WTC11 (cell line): Measurements from ENCODE around the gene KRT5. TPM values are rescaled to one million over a fixed set of nuclear protein-coding genes. Genes with fewer than 3 reads are reported as not detected.

ENCODE experiments used
- ATAC-seq: fragments of 200-7000 bp; cut with Tn5 transposase; 2 replicates; pipeline ENCODE4 v1.10.0; 2021; ENCODE audit warnings: mild to moderate bottlenecking, moderate library complexity
- CTCF ChIA-PET: fragments of 300-600 bp; sonication (Branson Sonifier 250); formaldehyde crosslinking; loops from one replicate; lab custom pipeline; 2021; ENCODE audit warnings: antibody characterized with exemption; lab: Charles Lee
- POLR2A ChIA-PET: fragments of 350-600 bp; sonication (Branson Sonifier 250); formaldehyde crosslinking; loops from one replicate; lab custom pipeline; 2021; ENCODE audit warnings: antibody characterized with exemption; lab: Charles Lee
- DNase-seq: peaks from one replicate; pipeline ENCODE4 v3.0.0; 2021; ENCODE audit warnings: low spot score
- H3K27ac Mint-ChIP-seq: 2 replicates; pipeline ENCODE4 v1.8.0; 2021; ENCODE audit warnings: mixed read lengths
- H3K27me3 Mint-ChIP-seq: 2 replicates; pipeline ENCODE4 v1.8.0; 2021; ENCODE audit warnings: low read depth, mild to moderate bottlenecking, moderate library complexity, mixed read lengths
- H3K36me3 Mint-ChIP-seq: 2 replicates; pipeline ENCODE4 v1.8.0; 2021; ENCODE audit warnings: mixed read lengths
- H3K4me1 Mint-ChIP-seq: 2 replicates; pipeline ENCODE4 v1.8.0; 2022; ENCODE audit warnings: mixed read lengths
- H3K4me3 Mint-ChIP-seq: 2 replicates; pipeline ENCODE4 v1.8.0; 2021; ENCODE audit warnings: mild to moderate bottlenecking, moderate library complexity, mixed read lengths
- H3K9me3 Mint-ChIP-seq: 2 replicates; pipeline ENCODE4 v1.8.0; 2021; ENCODE audit warnings: mixed read lengths
- CBFB ChIP-seq: sonication (generic); formaldehyde crosslinking; IDR thresholded peaks from 2 replicates; pipeline ENCODE4 v1.8.1; 2022; ENCODE audit warnings: mild to moderate bottlenecking, low read depth, missing genetic modification reagents
- ETV6 ChIP-seq: sonication (generic); formaldehyde crosslinking; IDR thresholded peaks from 2 replicates; pipeline ENCODE4 v1.8.1; 2022; ENCODE audit warnings: mild to moderate bottlenecking, missing genetic modification reagents
- FOXJ3 ChIP-seq: sonication (generic); formaldehyde crosslinking; IDR thresholded peaks from 2 replicates; pipeline ENCODE4 v1.9.0; 2021; ENCODE audit warnings: missing genetic modification reagents, mild to moderate bottlenecking, borderline replicate concordance
- HMGA2 ChIP-seq: fragments of 250-450 bp; sonication (Bioruptor Pico); IDR thresholded peaks from 2 replicates; pipeline ENCODE4 v1.4.0; 2021; ENCODE audit warnings: mild to moderate bottlenecking, moderate library complexity
- KAT7 ChIP-seq: sonication (generic); formaldehyde crosslinking; IDR thresholded peaks from 2 replicates; pipeline ENCODE4 v1.8.1; 2023; ENCODE audit warnings: missing genetic modification reagents, mild to moderate bottlenecking, borderline replicate concordance
- NR2C2 ChIP-seq: sonication (generic); formaldehyde crosslinking; IDR thresholded peaks from 2 replicates; pipeline ENCODE4 v1.8.0; 2022; ENCODE audit warnings: mild to moderate bottlenecking, missing genetic modification reagents
- RORB ChIP-seq: fragments of 250-450 bp; sonication (Bioruptor Pico); IDR thresholded peaks from 2 replicates; pipeline ENCODE4 v1.9.0; 2021; ENCODE audit warnings: mild to moderate bottlenecking
- SMAD3 ChIP-seq: sonication (generic); formaldehyde crosslinking; IDR thresholded peaks from 2 replicates; pipeline ENCODE4 v1.8.0; 2022; ENCODE audit warnings: missing genetic modification reagents, mild to moderate bottlenecking, borderline replicate concordance
- SOX15 ChIP-seq: fragments of 250-450 bp; sonication (Bioruptor Pico); IDR thresholded peaks from 2 replicates; pipeline ENCODE4 v1.9.0; 2021; ENCODE audit warnings: mild to moderate bottlenecking
- TCF7 ChIP-seq: sonication (generic); formaldehyde crosslinking; IDR thresholded peaks from 2 replicates; pipeline ENCODE4 v1.8.0; 2022; ENCODE audit warnings: mild to moderate bottlenecking, low read depth, missing genetic modification reagents, moderate library complexity
- TEAD1 ChIP-seq: sonication (generic); formaldehyde crosslinking; IDR thresholded peaks from 2 replicates; pipeline ENCODE4 v1.8.0; 2022; ENCODE audit warnings: mild to moderate bottlenecking, missing genetic modification reagents
- ZNF138 ChIP-seq: sonication (generic); formaldehyde crosslinking; conservative IDR thresholded peaks from 2 replicates; pipeline ENCODE4 v1.8.1; 2022; ENCODE audit warnings: mild to moderate bottlenecking, moderate library complexity, missing genetic modification reagents
- ZNF219 ChIP-seq: sonication (generic); formaldehyde crosslinking; IDR thresholded peaks from 2 replicates; pipeline ENCODE4 v1.8.0; 2023; ENCODE audit warnings: missing genetic modification reagents, mild to moderate bottlenecking, borderline replicate concordance
- ZNF232 ChIP-seq: sonication (generic); formaldehyde crosslinking; IDR thresholded peaks from 2 replicates; pipeline ENCODE4 v1.8.0; 2022; ENCODE audit warnings: mild to moderate bottlenecking, missing genetic modification reagents
- ZNF263 ChIP-seq: sonication (generic); formaldehyde crosslinking; IDR thresholded peaks from 2 replicates; pipeline ENCODE4 v1.8.1; 2022; ENCODE audit warnings: low read depth, mild to moderate bottlenecking, moderate library complexity, missing genetic modification reagents
- ZNF671 ChIP-seq: fragments of 250-450 bp; sonication (Bioruptor Pico); IDR thresholded peaks from 2 replicates; pipeline ENCODE4 v1.8.0; 2021; ENCODE audit warnings: mild to moderate bottlenecking
- total RNA-seq: library from RNA; stranded (reverse); gene quantifications from 3 replicates; pipeline ENCODE4 v1.2.3, GENCODE V29; 2021
- TF ChIP-seq, protein P1 (sequence below): sonication (generic); formaldehyde crosslinking; IDR thresholded peaks from 2 replicates; pipeline ENCODE4 v1.8.1; 2022; ENCODE audit warnings: missing genetic modification reagents, borderline replicate concordance
- TF ChIP-seq, protein P2 (sequence below): fragments of 250-450 bp; sonication (Bioruptor Pico); IDR thresholded peaks from 2 replicates; pipeline ENCODE4 v1.9.0; 2021; ENCODE audit warnings: mild to moderate bottlenecking
- TF ChIP-seq, protein P3 (sequence below): sonication (generic); formaldehyde crosslinking; IDR thresholded peaks from 2 replicates; pipeline ENCODE4 v1.8.1; 2023; ENCODE audit warnings: mild to moderate bottlenecking, missing genetic modification reagents, moderate library complexity
- TF ChIP-seq, protein P4 (sequence below): sonication (generic); formaldehyde crosslinking; IDR thresholded peaks from 2 replicates; pipeline ENCODE4 v1.8.0; 2022; ENCODE audit warnings: mild to moderate bottlenecking, missing genetic modification reagents
- TF ChIP-seq, protein P5 (sequence below): sonication (generic); formaldehyde crosslinking; IDR thresholded peaks from 2 replicates; pipeline ENCODE4 v1.8.0; 2023; ENCODE audit warnings: missing genetic modification reagents
- TF ChIP-seq, protein P6 (sequence below): sonication (generic); formaldehyde crosslinking; IDR thresholded peaks from 2 replicates; pipeline ENCODE4 v1.8.0; 2022; ENCODE audit warnings: mild to moderate bottlenecking, missing genetic modification reagents
- TF ChIP-seq, protein P7 (sequence below): sonication (generic); formaldehyde crosslinking; conservative IDR thresholded peaks from 2 replicates; pipeline ENCODE4 v1.8.1; 2023; ENCODE audit warnings: mild to moderate bottlenecking, low read depth, missing genetic modification reagents, moderate library complexity
- TF ChIP-seq, protein P8 (sequence below): sonication (generic); formaldehyde crosslinking; conservative IDR thresholded peaks from 2 replicates; pipeline ENCODE4 v1.8.1; 2022; ENCODE audit warnings: mild to moderate bottlenecking, missing genetic modification reagents
- TF ChIP-seq, protein P9 (sequence below): sonication (generic); formaldehyde crosslinking; IDR thresholded peaks from 2 replicates; pipeline ENCODE4 v1.8.0; 2023; ENCODE audit warnings: mild to moderate bottlenecking, missing genetic modification reagents

The KRT5 gene
- total RNA-seq, 1 experiment from 2014 or later, result not detected

DNA sequence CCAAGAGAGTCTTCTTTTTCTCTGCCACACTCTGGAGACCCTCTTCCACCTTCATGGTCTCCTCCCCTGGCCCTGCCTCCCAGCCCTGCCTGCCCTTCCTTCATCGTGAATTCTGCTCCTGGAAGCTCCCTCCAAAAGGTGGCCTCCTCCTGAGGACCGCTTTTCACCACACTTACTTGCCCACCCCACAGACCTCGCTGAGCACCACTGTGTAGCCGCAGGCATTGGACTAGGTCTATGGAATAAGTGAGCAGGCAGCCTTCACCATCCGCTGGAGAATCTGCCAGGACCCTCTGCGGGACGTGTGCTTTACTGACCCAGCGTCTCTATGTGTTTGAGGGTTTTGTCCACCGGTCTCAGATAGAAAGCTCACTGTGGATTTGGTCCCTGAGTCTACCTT lies 9.7 kb upstream of the KRT5 start:
- H3K27me3 Mint-ChIP-seq, result no peaks in the 10 kb centered on the region
- no peaks in the 10 kb centered on the region for H3K4me1 Mint-ChIP-seq
- H3K4me3 Mint-ChIP-seq, result no peak overlapping the region
- CTCF ChIA-PET, result interaction anchor here (1.3 kb wide), 1 partner anchor 157 kb away, joined by 3 read pairs; no protein-coding TSS in a partner anchor
- DNase-seq, result no peak
- POLR2A ChIA-PET, result no interaction called here
- H3K9me3 Mint-ChIP-seq, result no peaks in the 10 kb centered on the region
- ATAC-seq, result no peak
- no peak overlapping the region for H3K27ac Mint-ChIP-seq
- TF ChIP-seq, protein P1, sequence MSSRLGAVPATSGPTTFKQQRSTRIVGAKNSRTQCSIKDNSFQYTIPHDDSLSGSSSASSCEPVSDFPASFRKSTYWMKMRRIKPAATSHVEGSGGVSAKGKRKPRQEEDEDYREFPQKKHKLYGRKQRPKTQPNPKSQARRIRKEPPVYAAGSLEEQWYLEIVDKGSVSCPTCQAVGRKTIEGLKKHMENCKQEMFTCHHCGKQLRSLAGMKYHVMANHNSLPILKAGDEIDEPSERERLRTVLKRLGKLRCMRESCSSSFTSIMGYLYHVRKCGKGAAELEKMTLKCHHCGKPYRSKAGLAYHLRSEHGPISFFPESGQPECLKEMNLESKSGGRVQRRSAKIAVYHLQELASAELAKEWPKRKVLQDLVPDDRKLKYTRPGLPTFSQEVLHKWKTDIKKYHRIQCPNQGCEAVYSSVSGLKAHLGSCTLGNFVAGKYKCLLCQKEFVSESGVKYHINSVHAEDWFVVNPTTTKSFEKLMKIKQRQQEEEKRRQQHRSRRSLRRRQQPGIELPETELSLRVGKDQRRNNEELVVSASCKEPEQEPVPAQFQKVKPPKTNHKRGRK (CRISPR knock-in tag), result no peak
- TF ChIP-seq TCF7 (CRISPR knock-in tag) (no peak), NR2C2 (CRISPR knock-in tag) (no peak), CBFB (CRISPR knock-in tag) (no peak), HMGA2 (no peak), ZNF232 (CRISPR knock-in tag) (no peak), SMAD3 (no peak), SOX15 (no peak), ZNF138 (CRISPR knock-in tag) (no peak)
- TF ChIP-seq, protein P2, sequence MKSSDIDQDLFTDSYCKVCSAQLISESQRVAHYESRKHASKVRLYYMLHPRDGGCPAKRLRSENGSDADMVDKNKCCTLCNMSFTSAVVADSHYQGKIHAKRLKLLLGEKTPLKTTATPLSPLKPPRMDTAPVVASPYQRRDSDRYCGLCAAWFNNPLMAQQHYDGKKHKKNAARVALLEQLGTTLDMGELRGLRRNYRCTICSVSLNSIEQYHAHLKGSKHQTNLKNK (CRISPR knock-in tag), result no peak
- TF ChIP-seq, protein P3, sequence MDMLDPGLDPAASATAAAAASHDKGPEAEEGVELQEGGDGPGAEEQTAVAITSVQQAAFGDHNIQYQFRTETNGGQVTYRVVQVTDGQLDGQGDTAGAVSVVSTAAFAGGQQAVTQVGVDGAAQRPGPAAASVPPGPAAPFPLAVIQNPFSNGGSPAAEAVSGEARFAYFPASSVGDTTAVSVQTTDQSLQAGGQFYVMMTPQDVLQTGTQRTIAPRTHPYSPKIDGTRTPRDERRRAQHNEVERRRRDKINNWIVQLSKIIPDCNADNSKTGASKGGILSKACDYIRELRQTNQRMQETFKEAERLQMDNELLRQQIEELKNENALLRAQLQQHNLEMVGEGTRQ (CRISPR knock-in tag), result no peak
- TF ChIP-seq, protein P4, sequence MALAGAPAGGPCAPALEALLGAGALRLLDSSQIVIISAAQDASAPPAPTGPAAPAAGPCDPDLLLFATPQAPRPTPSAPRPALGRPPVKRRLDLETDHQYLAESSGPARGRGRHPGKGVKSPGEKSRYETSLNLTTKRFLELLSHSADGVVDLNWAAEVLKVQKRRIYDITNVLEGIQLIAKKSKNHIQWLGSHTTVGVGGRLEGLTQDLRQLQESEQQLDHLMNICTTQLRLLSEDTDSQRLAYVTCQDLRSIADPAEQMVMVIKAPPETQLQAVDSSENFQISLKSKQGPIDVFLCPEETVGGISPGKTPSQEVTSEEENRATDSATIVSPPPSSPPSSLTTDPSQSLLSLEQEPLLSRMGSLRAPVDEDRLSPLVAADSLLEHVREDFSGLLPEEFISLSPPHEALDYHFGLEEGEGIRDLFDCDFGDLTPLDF, result no peak
- TF ChIP-seq, all 79 proteins: peak for 0
- no peaks in the 10 kb centered on the region for H3K36me3 Mint-ChIP-seq

DNA sequence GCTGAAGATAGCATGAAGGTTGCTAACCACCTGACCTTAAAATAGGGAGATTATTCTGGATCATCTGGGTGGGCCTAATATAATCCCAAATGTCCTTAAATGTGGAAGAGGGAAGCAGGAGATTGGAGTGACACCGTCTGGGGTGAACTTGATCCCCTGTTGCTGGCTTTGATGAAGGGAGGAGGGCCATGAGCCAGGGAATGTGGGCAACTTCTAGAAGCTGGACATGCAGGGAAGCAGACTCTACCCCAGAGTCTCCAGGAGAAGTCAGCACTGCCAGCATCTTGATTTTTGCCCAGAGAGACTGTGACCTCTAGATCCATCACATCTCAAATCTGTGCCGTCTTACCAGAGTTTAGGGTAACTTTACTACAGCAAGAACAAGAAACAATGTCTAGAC lies 9.2 kb upstream of the KRT5 start:
- POLR2A ChIA-PET, result no interaction called here
- ATAC-seq (no peak), DNase-seq (no peak)
- CTCF ChIA-PET, result no interaction called here
- Mint-ChIP-seq H3K4me1 (no peaks in the 10 kb centered on the region), H3K36me3 (no peaks in the 10 kb centered on the region), H3K27ac (no peak overlapping the region), H3K9me3 (no peaks in the 10 kb centered on the region), H3K27me3 (no peaks in the 10 kb centered on the region), H3K4me3 (no peak overlapping the region)
- TF ChIP-seq, protein P5, sequence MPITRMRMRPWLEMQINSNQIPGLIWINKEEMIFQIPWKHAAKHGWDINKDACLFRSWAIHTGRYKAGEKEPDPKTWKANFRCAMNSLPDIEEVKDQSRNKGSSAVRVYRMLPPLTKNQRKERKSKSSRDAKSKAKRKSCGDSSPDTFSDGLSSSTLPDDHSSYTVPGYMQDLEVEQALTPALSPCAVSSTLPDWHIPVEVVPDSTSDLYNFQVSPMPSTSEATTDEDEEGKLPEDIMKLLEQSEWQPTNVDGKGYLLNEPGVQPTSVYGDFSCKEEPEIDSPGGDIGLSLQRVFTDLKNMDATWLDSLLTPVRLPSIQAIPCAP (CRISPR knock-in tag), result no peak
- TF ChIP-seq, protein P6, sequence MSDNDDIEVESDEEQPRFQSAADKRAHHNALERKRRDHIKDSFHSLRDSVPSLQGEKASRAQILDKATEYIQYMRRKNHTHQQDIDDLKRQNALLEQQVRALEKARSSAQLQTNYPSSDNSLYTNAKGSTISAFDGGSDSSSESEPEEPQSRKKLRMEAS (CRISPR knock-in tag), result no peak
- no peak for TF ChIP-seq KAT7 (CRISPR knock-in tag)
- TF ChIP-seq, protein P2 (CRISPR knock-in tag), result no peak
- TF ChIP-seq TEAD1 (CRISPR knock-in tag), result no peak
- TF ChIP-seq ZNF219 (CRISPR knock-in tag), result no peak
- TF ChIP-seq, protein P7, sequence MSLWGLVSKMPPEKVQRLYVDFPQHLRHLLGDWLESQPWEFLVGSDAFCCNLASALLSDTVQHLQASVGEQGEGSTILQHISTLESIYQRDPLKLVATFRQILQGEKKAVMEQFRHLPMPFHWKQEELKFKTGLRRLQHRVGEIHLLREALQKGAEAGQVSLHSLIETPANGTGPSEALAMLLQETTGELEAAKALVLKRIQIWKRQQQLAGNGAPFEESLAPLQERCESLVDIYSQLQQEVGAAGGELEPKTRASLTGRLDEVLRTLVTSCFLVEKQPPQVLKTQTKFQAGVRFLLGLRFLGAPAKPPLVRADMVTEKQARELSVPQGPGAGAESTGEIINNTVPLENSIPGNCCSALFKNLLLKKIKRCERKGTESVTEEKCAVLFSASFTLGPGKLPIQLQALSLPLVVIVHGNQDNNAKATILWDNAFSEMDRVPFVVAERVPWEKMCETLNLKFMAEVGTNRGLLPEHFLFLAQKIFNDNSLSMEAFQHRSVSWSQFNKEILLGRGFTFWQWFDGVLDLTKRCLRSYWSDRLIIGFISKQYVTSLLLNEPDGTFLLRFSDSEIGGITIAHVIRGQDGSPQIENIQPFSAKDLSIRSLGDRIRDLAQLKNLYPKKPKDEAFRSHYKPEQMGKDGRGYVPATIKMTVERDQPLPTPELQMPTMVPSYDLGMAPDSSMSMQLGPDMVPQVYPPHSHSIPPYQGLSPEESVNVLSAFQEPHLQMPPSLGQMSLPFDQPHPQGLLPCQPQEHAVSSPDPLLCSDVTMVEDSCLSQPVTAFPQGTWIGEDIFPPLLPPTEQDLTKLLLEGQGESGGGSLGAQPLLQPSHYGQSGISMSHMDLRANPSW (CRISPR knock-in tag), result no peak
- no peak for TF ChIP-seq ZNF671
- TF ChIP-seq, protein P8, sequence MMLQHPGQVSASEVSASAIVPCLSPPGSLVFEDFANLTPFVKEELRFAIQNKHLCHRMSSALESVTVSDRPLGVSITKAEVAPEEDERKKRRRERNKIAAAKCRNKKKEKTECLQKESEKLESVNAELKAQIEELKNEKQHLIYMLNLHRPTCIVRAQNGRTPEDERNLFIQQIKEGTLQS (CRISPR knock-in tag), result no peak
- TF ChIP-seq, protein P9, sequence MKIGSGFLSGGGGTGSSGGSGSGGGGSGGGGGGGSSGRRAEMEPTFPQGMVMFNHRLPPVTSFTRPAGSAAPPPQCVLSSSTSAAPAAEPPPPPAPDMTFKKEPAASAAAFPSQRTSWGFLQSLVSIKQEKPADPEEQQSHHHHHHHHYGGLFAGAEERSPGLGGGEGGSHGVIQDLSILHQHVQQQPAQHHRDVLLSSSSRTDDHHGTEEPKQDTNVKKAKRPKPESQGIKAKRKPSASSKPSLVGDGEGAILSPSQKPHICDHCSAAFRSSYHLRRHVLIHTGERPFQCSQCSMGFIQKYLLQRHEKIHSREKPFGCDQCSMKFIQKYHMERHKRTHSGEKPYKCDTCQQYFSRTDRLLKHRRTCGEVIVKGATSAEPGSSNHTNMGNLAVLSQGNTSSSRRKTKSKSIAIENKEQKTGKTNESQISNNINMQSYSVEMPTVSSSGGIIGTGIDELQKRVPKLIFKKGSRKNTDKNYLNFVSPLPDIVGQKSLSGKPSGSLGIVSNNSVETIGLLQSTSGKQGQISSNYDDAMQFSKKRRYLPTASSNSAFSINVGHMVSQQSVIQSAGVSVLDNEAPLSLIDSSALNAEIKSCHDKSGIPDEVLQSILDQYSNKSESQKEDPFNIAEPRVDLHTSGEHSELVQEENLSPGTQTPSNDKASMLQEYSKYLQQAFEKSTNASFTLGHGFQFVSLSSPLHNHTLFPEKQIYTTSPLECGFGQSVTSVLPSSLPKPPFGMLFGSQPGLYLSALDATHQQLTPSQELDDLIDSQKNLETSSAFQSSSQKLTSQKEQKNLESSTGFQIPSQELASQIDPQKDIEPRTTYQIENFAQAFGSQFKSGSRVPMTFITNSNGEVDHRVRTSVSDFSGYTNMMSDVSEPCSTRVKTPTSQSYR, result no peak
- no peak for TF ChIP-seq RORB (CRISPR knock-in tag)
- no peak for TF ChIP-seq ETV6 (CRISPR knock-in tag)
- no peak for TF ChIP-seq FOXJ3 (CRISPR knock-in tag)
- no peak for TF ChIP-seq ZNF263 (CRISPR knock-in tag)
